ENCODE measurements around the gene TRIOBP.

Gene TRIOBP

DNA sequence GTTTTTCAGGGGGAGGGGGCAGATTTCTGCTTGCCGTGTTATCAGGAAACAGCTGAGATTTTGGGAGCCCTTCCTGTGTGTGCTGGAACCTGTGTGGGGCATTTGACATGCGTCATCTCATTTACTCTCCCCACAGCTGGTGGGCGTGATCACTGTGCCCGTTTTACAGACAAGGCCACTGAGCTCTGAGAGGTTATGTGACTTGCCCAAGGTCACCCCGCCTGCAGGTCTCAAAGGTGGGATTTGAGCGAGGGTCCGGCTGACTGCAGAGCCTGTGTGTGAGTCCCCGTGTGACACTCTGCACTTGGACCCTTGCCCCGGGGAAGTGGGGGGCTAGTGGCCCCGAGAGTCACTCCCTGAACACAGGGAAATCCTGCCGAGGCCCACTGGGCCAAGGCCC lies 62.4 kb downstream of the TRIOBP start:
- POLR2A ChIA-PET = no interaction called here
- Histone ChIP-seq H3K4me3 (ENCODE audit: low read depth, low read length) (no peak overlapping the region), H3K36me3 (ENCODE audit: control insufficient read depth in 2 of 2, insufficient read depth in 1 of 2, low read length in 2 of 2) (peaks cover 25 to 80% of the 10 kb centered on the region in 2 experiments), H3K9me3 (ENCODE audit: control insufficient read depth, insufficient read depth, low read depth, low read length) (no peaks in the 10 kb centered on the region), H3K27ac (ENCODE audit: extremely low read depth, low read depth, low read length) (no peak overlapping the region), H3K4me1 (ENCODE audit: control insufficient read depth, insufficient read depth, low read length) (peaks cover 6% of the 10 kb centered on the region; the same call in 1 of the 2 replicates)
- CTCF ChIA-PET = interaction anchor here (1.1 kb wide), 1 partner anchor 153 kb away, joined by 5 read pairs; no protein-coding TSS in a partner anchor
- no peak for TF ChIP-seq REPIN1 (tag by site-specific recombination; IDR thresholded peaks at IDR 0.05; ENCODE audit: low read depth)
- TF ChIP-seq, protein P1, sequence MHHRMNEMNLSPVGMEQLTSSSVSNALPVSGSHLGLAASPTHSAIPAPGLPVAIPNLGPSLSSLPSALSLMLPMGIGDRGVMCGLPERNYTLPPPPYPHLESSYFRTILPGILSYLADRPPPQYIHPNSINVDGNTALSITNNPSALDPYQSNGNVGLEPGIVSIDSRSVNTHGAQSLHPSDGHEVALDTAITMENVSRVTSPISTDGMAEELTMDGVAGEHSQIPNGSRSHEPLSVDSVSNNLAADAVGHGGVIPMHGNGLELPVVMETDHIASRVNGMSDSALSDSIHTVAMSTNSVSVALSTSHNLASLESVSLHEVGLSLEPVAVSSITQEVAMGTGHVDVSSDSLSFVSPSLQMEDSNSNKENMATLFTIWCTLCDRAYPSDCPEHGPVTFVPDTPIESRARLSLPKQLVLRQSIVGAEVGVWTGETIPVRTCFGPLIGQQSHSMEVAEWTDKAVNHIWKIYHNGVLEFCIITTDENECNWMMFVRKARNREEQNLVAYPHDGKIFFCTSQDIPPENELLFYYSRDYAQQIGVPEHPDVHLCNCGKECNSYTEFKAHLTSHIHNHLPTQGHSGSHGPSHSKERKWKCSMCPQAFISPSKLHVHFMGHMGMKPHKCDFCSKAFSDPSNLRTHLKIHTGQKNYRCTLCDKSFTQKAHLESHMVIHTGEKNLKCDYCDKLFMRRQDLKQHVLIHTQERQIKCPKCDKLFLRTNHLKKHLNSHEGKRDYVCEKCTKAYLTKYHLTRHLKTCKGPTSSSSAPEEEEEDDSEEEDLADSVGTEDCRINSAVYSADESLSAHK (tag by site-specific recombination; IDR thresholded peaks at IDR 0.05) = no peak
- TF ChIP-seq SCRT1 (tag by site-specific recombination; IDR thresholded peaks at IDR 0.05; ENCODE audit: borderline replicate concordance) = no peak
- TF ChIP-seq ZNF76 (tag by site-specific recombination; IDR thresholded peaks at IDR 0.05; ENCODE audit: borderline replicate concordance, low read depth) = no peak
- TF ChIP-seq, protein P2, sequence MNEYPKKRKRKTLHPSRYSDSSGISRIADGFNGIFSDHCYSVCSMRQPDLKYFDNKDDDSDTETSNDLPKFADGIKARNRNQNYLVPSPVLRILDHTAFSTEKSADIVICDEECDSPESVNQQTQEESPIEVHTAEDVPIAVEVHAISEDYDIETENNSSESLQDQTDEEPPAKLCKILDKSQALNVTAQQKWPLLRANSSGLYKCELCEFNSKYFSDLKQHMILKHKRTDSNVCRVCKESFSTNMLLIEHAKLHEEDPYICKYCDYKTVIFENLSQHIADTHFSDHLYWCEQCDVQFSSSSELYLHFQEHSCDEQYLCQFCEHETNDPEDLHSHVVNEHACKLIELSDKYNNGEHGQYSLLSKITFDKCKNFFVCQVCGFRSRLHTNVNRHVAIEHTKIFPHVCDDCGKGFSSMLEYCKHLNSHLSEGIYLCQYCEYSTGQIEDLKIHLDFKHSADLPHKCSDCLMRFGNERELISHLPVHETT (tag by site-specific recombination; IDR thresholded peaks at IDR 0.05) = no peak
- no peak for TF ChIP-seq BCL11B (tag by site-specific recombination; IDR thresholded peaks at IDR 0.05; ENCODE audit: low read depth)
- no peak for TF ChIP-seq ZNF23 (tag by site-specific recombination; IDR thresholded peaks at IDR 0.05; ENCODE audit: borderline replicate concordance)
- TF ChIP-seq ZNF366 (tag by site-specific recombination; conservative IDR thresholded peaks at IDR 0.05) = no peak
- TF ChIP-seq ZFHX2 (tag by site-specific recombination; conservative IDR thresholded peaks at IDR 0.05) = no peak

DNA sequence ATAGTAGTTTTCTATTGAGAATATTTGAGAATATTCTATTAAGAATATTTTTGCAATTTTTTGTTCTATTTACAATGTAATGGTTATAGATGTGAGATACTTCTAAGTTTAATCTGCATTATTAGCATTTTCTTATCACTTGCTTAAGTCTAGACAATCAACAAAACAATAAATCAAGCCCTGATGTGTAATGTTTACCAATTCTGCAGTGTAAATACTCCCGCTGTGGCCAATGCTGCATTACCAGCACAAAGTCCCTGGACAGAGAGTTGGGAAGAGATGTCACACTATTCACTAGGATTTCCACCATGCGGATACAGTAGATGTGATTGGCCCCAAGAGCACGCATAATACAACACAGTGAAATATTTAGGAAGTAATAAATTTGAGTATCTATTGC lies 63.3 kb downstream of the TRIOBP start:
- CTCF ChIA-PET = no interaction called here
- no peaks in the 10 kb centered on the region for H3K9me3 ChIP-seq (ENCODE audit: control insufficient read depth, insufficient read depth, low read depth, low read length)
- H3K36me3 ChIP-seq (ENCODE audit: control insufficient read depth in 2 of 2, insufficient read depth in 1 of 2, low read length in 2 of 2) = peaks cover 25 to 77% of the 10 kb centered on the region in 2 experiments
- H3K4me3 ChIP-seq (ENCODE audit: low read depth, low read length) = no peak overlapping the region
- peaks cover 6% of the 10 kb centered on the region; the same call in 1 of the 2 replicates for H3K4me1 ChIP-seq (ENCODE audit: control insufficient read depth, insufficient read depth, low read length)
- no peak overlapping the region for H3K27ac ChIP-seq (ENCODE audit: extremely low read depth, low read depth, low read length)
- POLR2A ChIA-PET = interaction anchor here (0.9 kb wide), 1 partner anchor 13 kb away, joined by 3 read pairs; no protein-coding TSS in a partner anchor
- no peak for TF ChIP-seq KLF8 (tag by site-specific recombination; IDR thresholded peaks at IDR 0.05)
- TF ChIP-seq ZNF155 (tag by site-specific recombination; IDR thresholded peaks at IDR 0.05) = no peak
- no peak for TF ChIP-seq HOXA7 (CRISPR knock-in tag; IDR thresholded peaks at IDR 0.05; ENCODE audit: borderline replicate concordance)
- TF ChIP-seq, protein P3, sequence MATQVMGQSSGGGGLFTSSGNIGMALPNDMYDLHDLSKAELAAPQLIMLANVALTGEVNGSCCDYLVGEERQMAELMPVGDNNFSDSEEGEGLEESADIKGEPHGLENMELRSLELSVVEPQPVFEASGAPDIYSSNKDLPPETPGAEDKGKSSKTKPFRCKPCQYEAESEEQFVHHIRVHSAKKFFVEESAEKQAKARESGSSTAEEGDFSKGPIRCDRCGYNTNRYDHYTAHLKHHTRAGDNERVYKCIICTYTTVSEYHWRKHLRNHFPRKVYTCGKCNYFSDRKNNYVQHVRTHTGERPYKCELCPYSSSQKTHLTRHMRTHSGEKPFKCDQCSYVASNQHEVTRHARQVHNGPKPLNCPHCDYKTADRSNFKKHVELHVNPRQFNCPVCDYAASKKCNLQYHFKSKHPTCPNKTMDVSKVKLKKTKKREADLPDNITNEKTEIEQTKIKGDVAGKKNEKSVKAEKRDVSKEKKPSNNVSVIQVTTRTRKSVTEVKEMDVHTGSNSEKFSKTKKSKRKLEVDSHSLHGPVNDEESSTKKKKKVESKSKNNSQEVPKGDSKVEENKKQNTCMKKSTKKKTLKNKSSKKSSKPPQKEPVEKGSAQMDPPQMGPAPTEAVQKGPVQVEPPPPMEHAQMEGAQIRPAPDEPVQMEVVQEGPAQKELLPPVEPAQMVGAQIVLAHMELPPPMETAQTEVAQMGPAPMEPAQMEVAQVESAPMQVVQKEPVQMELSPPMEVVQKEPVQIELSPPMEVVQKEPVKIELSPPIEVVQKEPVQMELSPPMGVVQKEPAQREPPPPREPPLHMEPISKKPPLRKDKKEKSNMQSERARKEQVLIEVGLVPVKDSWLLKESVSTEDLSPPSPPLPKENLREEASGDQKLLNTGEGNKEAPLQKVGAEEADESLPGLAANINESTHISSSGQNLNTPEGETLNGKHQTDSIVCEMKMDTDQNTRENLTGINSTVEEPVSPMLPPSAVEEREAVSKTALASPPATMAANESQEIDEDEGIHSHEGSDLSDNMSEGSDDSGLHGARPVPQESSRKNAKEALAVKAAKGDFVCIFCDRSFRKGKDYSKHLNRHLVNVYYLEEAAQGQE (tag by site-specific recombination; IDR thresholded peaks at IDR 0.05) = no peak
- TF ChIP-seq ZXDB (tag by site-specific recombination; IDR thresholded peaks at IDR 0.05) = no peak
- no peak for TF ChIP-seq GLIS2 (tag by site-specific recombination; IDR thresholded peaks at IDR 0.05)
- TF ChIP-seq ZNF549 (tag by site-specific recombination; IDR thresholded peaks at IDR 0.05) = no peak
- no peak for TF ChIP-seq ZNF501 (tag by site-specific recombination; IDR thresholded peaks at IDR 0.05)
- no peak for TF ChIP-seq ZNF677 (tag by site-specific recombination; IDR thresholded peaks at IDR 0.05)
- TF ChIP-seq GFI1B (tag by site-specific recombination; IDR thresholded peaks at IDR 0.05) = no peak
- TF ChIP-seq, protein P4, sequence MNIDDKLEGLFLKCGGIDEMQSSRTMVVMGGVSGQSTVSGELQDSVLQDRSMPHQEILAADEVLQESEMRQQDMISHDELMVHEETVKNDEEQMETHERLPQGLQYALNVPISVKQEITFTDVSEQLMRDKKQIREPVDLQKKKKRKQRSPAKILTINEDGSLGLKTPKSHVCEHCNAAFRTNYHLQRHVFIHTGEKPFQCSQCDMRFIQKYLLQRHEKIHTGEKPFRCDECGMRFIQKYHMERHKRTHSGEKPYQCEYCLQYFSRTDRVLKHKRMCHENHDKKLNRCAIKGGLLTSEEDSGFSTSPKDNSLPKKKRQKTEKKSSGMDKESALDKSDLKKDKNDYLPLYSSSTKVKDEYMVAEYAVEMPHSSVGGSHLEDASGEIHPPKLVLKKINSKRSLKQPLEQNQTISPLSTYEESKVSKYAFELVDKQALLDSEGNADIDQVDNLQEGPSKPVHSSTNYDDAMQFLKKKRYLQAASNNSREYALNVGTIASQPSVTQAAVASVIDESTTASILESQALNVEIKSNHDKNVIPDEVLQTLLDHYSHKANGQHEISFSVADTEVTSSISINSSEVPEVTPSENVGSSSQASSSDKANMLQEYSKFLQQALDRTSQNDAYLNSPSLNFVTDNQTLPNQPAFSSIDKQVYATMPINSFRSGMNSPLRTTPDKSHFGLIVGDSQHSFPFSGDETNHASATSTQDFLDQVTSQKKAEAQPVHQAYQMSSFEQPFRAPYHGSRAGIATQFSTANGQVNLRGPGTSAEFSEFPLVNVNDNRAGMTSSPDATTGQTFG (tag by site-specific recombination; IDR thresholded peaks at IDR 0.05; ENCODE audit: borderline replicate concordance) = no peak
- TF ChIP-seq ZNF350 (tag by site-specific recombination; IDR thresholded peaks at IDR 0.05) = no peak
- TF ChIP-seq ZNF560 (tag by site-specific recombination; IDR thresholded peaks at IDR 0.05; ENCODE audit: borderline replicate concordance) = no peak

Data from HEK293 (cell line).